Measurements from ENCODE around the gene ACTA2.
A peak's percentile ranks its signal among the peaks of the same experiment; 100 is the strongest.

The ACTA2 gene

GRCh38 chr10:88916986-88917385 is 35.6 kb downstream of the ACTA2 start:
- no peak for DNase-seq

- DNase-seq = no peak
Measured at GRCh38 chr10:88916231-88916630, 36.3 kb downstream of the ACTA2 start.

GRCh38 chr10:88915781-88916180 is 36.8 kb downstream of the ACTA2 start:
- DNase-seq = no peak

- DNase-seq = no peak
Measured at GRCh38 chr10:88913788-88914187, 38.8 kb downstream of the ACTA2 start.

GRCh38 chr10:88913127-88913526 is 39.4 kb downstream of the ACTA2 start:
- DNase-seq = no peak

- DNase-seq = no peak
Measured at GRCh38 chr10:88911851-88912250, 40.7 kb downstream of the ACTA2 start.

GRCh38 chr10:88911116-88911515 is 41.5 kb downstream of the ACTA2 start:
- no peak for DNase-seq

GRCh38 chr10:88908194-88908593 is 44.4 kb downstream of the ACTA2 start:
- DNase-seq = no peak

GRCh38 chr10:88906921-88907320 is 45.7 kb downstream of the ACTA2 start:
- DNase-seq = no peak

GRCh38 chr10:88903715-88904114 is 48.9 kb downstream of the ACTA2 start:
- no peak for DNase-seq

GRCh38 chr10:88901984-88902789 is 50.4 kb downstream of the ACTA2 start:
- DNase-seq = no peak

GRCh38 chr10:88901206-88901983 is 51.2 kb downstream of the ACTA2 start:
- no peak for DNase-seq

- no peak for DNase-seq
Measured at GRCh38 chr10:88899886-88900285, 52.7 kb downstream of the ACTA2 start.

GRCh38 chr10:88898727-88899126 is 53.8 kb downstream of the ACTA2 start:
- DNase-seq = no peak

GRCh38 chr10:88896994-88897853 is 55.3 kb downstream of the ACTA2 start:
- peak; percentile 14 for DNase-seq

GRCh38 chr10:88896372-88896993 is 56.1 kb downstream of the ACTA2 start:
- DNase-seq = no peak

- no peak for DNase-seq
Measured at GRCh38 chr10:88895250-88895649, 57.3 kb downstream of the ACTA2 start.

GRCh38 chr10:88893611-88894010 is 59.0 kb downstream of the ACTA2 start:
- DNase-seq = no peak

GRCh38 chr10:88892222-88892967 is 60.2 kb downstream of the ACTA2 start:
- DNase-seq = no peak

- no peak for DNase-seq
Measured at GRCh38 chr10:88890681-88891381, 61.7 kb downstream of the ACTA2 start.

- no peak for DNase-seq
Measured at GRCh38 chr10:88889559-88890337, 62.8 kb downstream of the ACTA2 start.

All from stimulated activated naive CD4-positive, alpha-beta T cell treated with Interleukin-2 at 50 U/mL for 16 hours (primary cell).